Activated naive CD8-positive, alpha-beta T cell treated with anti-CD3 and anti-CD28 coated beads, Interleukin-2, amount 50 U/mL, for 24 hours (primary cell): Measurements from ENCODE around the gene CMTR1.
"Not testable (repeated sequence)": the region's sequence is repeated elsewhere in the genome, so short reads cannot be mapped to it uniquely, and the experiment has no call there.

ENCODE experiments used
- ATAC-seq: fragments of 150-1000 bp; cut with Tn5 transposase; one replicate; pipeline ENCODE4 v1.10.0; 2021
- DNase-seq: peaks from one replicate; pipeline ENCODE4 v3.0.0; 2021
- H3K27ac Mint-ChIP-seq: one replicate; pipeline ENCODE4 v1.8.0; 2021; ENCODE audit warnings: mild to moderate bottlenecking, mixed read lengths
- H3K27me3 Mint-ChIP-seq: one replicate; pipeline ENCODE4 v1.8.0; 2021; ENCODE audit warnings: mixed read lengths
- H3K36me3 Mint-ChIP-seq: one replicate; pipeline ENCODE4 v1.8.0; 2021; ENCODE audit warnings: low read depth, mixed read lengths
- H3K4me1 Mint-ChIP-seq: one replicate; pipeline ENCODE4 v1.8.0; 2021; ENCODE audit warnings: mixed read lengths
- H3K4me3 Mint-ChIP-seq: one replicate; pipeline ENCODE4 v1.8.0; 2021; ENCODE audit warnings: mild to moderate bottlenecking, moderate library complexity, mixed read lengths
- H3K9me3 Mint-ChIP-seq: one replicate; pipeline ENCODE4 v1.8.0; 2021; ENCODE audit warnings: mixed read lengths

Gene CMTR1

DNA sequence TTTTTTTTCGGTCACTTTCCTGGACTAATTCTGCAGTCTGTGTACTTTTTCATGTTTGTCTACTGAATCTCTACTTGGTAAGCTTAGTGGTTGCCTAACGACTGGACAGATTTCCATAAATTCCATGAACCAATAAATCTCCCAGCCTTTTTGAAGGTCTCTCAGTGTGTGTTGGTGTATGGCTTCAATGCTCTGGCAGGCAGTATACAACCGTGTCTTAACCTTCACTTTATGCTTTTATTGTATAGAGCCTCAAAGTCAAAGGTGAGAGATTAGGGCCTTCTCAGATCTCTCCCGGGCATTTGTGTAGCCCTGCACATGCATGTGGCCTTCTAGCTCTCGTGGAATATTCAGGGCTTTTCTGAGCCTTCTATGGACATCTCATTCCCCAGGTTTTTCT is 14.3 kb upstream of the CMTR1 start:
- ATAC-seq (no peak), DNase-seq (no peak)
- Mint-ChIP-seq H3K27me3 (no peaks in the 10 kb centered on the region), H3K36me3 (no peaks in the 10 kb centered on the region), H3K4me3 (no peak overlapping the region), H3K9me3 (no peaks in the 10 kb centered on the region), H3K27ac (no peak overlapping the region), H3K4me1 (no peaks in the 10 kb centered on the region)

DNA sequence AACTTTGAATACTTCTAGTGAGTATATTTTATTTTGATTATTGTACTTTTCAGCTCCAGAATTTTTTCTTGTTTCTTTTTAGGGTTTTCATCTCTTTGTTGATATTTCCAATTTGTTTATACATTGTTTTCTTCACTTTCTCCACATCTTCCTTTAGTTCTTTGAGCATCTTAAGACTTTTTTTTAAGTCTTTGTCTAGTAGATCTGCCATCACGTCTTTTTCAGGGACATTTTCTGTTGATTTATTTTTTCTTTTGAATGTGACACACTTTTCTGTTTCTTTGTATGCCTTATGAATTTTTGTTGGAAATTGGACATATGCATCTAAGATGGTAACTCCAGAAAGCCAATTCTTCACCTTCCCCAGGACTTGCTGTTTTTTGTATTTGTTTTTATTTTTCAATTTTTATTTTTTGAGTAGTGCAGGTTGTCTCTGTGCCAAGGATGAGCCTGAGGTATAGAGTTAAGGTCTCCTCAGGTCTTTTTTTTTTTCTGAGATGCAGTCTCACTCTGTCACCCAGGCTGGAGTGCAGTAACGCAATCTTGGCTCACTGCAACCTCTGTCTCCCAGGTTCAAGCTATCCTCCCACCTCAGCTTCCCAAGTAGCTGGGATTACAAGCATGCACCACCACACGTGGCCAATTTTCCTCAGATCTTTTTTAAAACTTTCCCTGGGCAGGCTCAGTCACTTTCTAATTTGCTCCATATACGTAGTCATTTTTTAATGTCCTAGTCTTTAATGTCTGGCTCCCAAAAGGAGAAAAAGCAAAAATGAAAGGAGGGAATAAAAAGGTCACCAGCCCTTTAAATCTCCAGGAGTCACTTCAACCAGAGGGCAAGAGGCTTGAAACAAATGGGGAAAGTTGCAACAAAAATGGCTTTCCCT is 6.7 kb upstream of the CMTR1 start:
- Mint-ChIP-seq H3K9me3 (no peaks in the 10 kb centered on the region), H3K36me3 (no peaks in the 10 kb centered on the region), H3K27me3 (peaks cover 6% of the 10 kb centered on the region), H3K4me3 (no peak overlapping the region), H3K27ac (no peak overlapping the region), H3K4me1 (no peaks in the 10 kb centered on the region)
- no peak for ATAC-seq
- no peak for DNase-seq

DNA sequence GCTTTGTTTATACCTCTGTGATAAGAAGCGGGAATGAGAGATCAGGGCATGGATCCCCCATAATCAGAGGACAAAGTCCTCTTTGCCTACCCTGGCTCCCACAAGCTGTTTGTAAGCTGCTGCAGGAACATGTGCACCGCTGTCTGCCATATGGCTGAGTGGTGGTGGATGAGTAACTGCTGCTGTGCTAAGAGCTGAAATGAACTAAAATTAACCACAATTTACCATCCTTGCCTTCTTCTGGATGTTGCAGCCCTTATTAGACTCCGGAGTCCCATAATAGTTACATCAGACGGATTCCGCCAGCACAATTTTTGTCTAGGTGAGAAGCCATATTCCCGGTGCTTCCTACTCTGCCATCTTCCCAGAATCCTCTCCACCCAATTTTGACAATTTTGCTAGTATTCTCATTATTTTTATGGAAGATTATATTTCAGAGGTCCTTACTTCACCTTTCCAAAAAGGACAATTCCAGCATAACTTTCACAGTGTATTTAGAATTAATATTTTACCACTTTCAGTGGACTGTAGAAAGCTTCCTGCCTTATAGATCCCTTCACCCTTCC is 6.0 kb upstream of the CMTR1 start:
- DNase-seq = no peak
- no peak overlapping the region for H3K4me3 Mint-ChIP-seq
- peaks cover 1% of the 10 kb centered on the region for H3K4me1 Mint-ChIP-seq
- peaks cover 6% of the 10 kb centered on the region for H3K27me3 Mint-ChIP-seq
- no peak overlapping the region for H3K27ac Mint-ChIP-seq
- no peaks in the 10 kb centered on the region for H3K9me3 Mint-ChIP-seq
- no peaks in the 10 kb centered on the region for H3K36me3 Mint-ChIP-seq
- no peak for ATAC-seq

DNA sequence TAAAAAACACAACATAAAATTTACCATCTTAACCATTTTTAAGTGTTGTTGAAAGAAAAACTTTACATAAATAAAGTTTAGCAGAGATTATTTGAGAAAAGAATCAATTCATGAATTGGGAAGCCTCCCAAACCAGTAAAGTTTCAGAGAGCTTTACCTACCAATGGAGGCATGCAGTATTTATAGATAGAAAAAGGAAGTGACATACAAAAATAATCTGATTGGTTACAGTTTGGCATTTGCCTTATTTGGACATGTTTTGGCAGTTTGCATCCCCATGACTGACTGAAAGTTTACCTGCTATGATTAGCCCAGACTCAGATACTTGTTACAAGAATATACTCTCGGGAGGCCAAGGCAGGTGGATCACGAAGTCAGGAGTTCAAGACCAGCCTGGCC is 3.7 kb upstream of the CMTR1 start:
- Mint-ChIP-seq H3K4me1 (peaks cover 15% of the 10 kb centered on the region), H3K9me3 (no peaks in the 10 kb centered on the region), H3K27me3 (peaks cover 6% of the 10 kb centered on the region), H3K4me3 (no peak overlapping the region), H3K27ac (no peak overlapping the region), H3K36me3 (no peaks in the 10 kb centered on the region)
- no peak for ATAC-seq
- no peak for DNase-seq

DNA sequence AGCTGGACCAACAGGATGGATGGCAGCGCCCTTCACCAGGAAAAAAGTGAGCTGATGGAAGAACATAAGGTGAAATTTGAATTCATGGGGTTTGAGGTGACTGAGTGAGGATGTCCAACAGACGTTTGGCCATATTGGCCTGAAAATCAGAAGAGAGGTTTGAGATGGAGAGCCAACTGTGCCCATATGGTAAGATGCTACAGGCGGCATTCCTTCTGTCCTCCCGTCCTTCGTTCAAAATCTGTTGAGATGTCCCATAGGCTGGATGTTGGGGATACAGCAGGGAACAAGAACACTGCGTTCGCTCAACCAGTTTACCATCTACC is 468 bp upstream of the CMTR1 start:
- ATAC-seq (no peak), DNase-seq (peak; percentile 6)
- peaks cover 42% of the 10 kb centered on the region for H3K4me1 Mint-ChIP-seq
- H3K36me3 Mint-ChIP-seq = peaks cover 9% of the 10 kb centered on the region
- H3K4me3 Mint-ChIP-seq = peak overlapping the region; percentile 92
- H3K27ac Mint-ChIP-seq = peak overlapping the region; percentile 93
- no peaks in the 10 kb centered on the region for H3K9me3 Mint-ChIP-seq
- H3K27me3 Mint-ChIP-seq = peaks cover 4% of the 10 kb centered on the region

DNA sequence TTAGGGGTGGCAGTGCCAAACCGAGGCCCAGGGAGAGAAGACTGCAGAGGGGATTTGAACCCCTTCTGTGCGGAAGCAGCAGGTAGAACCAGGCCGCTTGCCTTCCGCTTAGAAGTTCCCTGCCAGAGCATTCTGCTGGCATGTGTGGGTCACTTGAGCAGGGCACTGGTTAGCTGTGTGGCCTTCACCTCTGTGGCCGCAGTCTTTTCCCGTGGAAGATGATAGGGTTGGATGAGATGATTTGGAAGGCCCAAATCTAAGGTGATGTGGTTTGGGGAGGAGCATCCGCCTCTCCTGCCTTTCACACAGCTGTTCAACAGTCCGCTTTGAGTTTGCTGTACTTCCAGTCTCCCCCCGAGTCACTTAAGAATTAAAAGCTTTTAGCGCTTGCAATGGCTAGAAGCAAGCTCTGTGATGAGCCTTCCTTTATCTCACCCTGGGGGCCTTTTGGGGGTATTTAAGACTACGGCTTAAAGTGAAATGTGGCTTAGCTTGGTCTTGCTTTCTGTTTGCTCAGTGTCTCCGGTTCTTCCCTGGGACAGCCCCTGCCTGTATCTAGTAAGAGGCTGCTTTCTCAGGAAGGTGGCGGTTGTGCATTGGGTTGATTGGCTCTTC is 743 bp downstream of the CMTR1 start:
- Mint-ChIP-seq H3K36me3 (peaks cover 13% of the 10 kb centered on the region), H3K9me3 (no peaks in the 10 kb centered on the region), H3K27me3 (peaks cover 2% of the 10 kb centered on the region), H3K4me1 (peaks cover 47% of the 10 kb centered on the region), H3K4me3 (peak overlapping the region; percentile 92), H3K27ac (peak overlapping the region; percentile 93)
- DNase-seq = peak; percentile 49
- peak; percentile 61 for ATAC-seq

DNA sequence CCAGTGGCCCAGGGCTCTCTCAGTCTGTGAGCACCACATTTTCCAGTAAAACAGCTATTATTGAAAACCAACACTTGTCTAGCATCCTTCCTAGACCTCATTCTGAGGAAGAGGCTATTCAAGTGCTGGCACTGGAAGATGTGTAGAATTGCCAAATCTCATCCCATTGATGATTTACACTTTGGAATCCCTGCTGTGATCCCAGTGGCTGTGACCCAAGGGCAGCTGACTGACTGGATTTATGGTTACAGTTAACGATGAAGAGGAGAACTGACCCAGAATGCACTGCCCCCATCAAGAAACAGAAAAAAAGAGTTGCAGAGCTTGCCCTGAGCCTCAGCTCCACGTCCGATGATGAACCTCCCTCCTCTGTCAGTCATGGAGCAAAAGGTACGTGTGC is 2.4 kb downstream of the CMTR1 start:
- no peak for ATAC-seq

DNA sequence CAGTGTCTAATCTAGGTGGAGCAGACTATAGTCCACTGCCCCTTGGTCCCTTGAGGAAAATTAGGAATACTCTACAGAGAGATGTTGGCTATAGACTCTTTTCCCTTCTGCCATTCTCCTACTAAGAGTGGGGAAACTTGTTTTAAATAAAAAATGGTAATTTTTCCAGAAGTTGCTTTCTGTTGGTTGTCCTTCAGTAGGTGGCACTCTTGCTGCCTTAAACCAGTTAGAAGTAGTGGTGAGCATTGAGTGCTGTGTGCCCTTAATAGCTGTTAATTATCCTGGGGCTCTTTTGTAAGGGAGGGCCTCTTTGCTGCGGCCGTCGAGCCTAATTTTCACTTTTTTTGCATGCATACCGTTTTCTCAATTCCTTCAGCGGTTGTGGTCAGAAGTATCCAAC is 2.8 kb downstream of the CMTR1 start:
- DNase-seq = no peak
- Mint-ChIP-seq H3K9me3 (no peaks in the 10 kb centered on the region), H3K27me3 (no peaks in the 10 kb centered on the region), H3K27ac (peak overlapping the region; percentile 48), H3K4me1 (peaks cover 47% of the 10 kb centered on the region), H3K4me3 (no peak overlapping the region), H3K36me3 (peaks cover 15% of the 10 kb centered on the region)
- no peak for ATAC-seq

More for the DNA sequence above, 2.4 kb downstream of the CMTR1 start:
- Mint-ChIP-seq H3K27ac (peak overlapping the region; percentile 48), H3K4me3 (no peak overlapping the region), H3K36me3 (peaks cover 15% of the 10 kb centered on the region), H3K4me1 (peaks cover 47% of the 10 kb centered on the region), H3K27me3 (no peaks in the 10 kb centered on the region), H3K9me3 (no peaks in the 10 kb centered on the region)
- no peak for DNase-seq

DNA sequence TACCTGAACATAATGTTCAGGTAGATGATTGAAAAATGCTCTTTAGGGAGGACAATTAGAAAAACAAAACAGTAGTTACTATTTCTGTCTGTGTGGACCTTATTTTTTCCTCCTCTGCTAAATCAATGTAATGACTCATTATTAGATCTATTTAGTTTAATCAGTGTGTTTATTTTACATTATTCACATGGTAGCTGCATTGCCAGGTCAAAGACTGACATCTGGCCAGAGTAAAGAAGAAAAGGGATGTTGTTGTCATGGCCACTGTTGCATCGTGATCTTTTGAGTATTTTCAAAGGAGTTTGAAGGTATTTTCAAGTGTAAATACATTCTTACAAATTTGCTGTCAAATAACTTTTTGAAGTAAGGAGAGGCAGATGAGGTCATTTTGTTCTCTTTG is 5.9 kb downstream of the CMTR1 start:
- H3K27me3 Mint-ChIP-seq = no peaks in the 10 kb centered on the region
- ATAC-seq = no peak
- peaks cover 57% of the 10 kb centered on the region for H3K4me1 Mint-ChIP-seq
- DNase-seq = no peak
- peaks cover 19% of the 10 kb centered on the region for H3K36me3 Mint-ChIP-seq
- H3K4me3 Mint-ChIP-seq = no peak overlapping the region
- H3K27ac Mint-ChIP-seq = no peak overlapping the region
- no peaks in the 10 kb centered on the region for H3K9me3 Mint-ChIP-seq

DNA sequence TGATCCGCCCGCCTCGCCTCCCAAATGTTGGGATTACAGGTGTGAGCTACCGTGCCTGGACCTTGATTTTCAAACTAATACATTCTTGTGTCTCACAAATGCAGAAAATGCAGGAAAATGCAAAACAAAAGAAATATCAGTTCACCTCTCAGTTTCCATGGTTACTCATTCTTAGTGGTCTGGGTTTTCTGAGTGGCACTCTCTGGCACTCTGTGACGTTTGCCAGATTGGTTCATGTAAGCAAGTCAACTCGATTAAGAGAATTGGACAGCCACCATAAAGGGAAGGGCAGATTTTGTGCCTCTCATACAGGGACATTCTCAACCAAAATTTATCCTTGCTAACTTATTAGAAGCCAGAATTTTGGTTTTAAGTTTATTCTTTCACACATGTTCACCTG is 8.6 kb downstream of the CMTR1 start:
- Mint-ChIP-seq H3K4me3 (no peak overlapping the region), H3K36me3 (peaks cover 37% of the 10 kb centered on the region), H3K4me1 (peaks cover 32% of the 10 kb centered on the region), H3K9me3 (no peaks in the 10 kb centered on the region), H3K27ac (peak overlapping the region; percentile 26), H3K27me3 (no peaks in the 10 kb centered on the region)
- ATAC-seq = no peak
- DNase-seq = no peak

DNA sequence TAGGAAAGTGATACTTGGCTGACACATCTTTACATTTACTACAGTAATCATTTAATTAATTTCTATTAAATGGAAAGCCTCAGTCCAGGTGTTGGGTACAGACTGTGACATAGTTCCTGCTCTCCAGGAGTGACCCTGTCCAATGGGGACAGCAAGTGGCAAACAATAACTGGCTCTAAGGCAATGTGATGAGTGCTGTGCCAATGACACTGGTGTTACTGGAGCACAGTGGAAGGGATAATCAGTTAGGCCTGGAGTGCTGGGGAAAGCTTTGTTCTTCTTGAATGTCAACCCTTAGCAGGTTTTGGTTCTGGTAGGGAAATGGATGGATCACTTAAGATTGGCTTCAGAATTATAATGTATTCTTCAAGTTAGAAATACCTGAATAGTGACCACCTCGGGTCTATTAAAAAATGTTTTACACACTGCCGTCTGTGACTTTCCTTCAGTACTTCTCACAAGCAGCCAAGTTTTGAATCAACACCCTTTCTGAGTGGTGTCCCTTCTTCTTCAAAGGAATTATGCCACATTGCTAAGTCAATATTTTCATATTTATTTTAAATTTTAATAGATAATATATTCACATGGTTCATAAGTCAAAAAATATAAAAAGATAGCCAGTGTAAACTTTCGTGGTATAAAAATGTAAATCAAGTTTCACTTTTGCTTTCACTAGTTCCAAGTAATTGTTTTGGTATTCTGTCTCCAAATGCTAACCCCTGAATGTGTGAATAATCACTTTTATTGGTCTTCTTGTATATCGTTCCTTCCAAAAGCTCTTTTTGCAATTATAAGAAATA is 9.6 kb downstream of the CMTR1 start:
- Mint-ChIP-seq H3K4me3 (peak overlapping the region; percentile 72), H3K9me3 (no peaks in the 10 kb centered on the region), H3K27me3 (no peaks in the 10 kb centered on the region), H3K36me3 (peaks cover 38% of the 10 kb centered on the region), H3K27ac (peak overlapping the region; percentile 73), H3K4me1 (peaks cover 25% of the 10 kb centered on the region)
- DNase-seq (no peak), ATAC-seq (no peak)

DNA sequence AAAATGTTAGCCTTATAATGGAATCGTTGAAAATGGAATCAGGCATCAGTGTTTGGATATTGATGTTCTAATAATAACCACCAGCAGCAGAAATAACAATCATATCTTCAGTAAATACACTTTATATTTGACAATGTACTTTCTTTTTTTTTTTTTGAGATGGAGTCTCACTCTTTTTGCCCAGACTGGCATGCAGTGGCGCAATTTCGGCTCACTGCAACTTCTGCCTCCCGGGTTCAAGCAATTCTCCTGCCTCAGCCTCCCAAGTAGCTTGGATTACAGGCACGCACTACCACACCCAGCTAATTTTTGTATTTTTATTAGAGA is 10.2 kb downstream of the CMTR1 start:
- peaks cover 34% of the 10 kb centered on the region for H3K36me3 Mint-ChIP-seq

DNA sequence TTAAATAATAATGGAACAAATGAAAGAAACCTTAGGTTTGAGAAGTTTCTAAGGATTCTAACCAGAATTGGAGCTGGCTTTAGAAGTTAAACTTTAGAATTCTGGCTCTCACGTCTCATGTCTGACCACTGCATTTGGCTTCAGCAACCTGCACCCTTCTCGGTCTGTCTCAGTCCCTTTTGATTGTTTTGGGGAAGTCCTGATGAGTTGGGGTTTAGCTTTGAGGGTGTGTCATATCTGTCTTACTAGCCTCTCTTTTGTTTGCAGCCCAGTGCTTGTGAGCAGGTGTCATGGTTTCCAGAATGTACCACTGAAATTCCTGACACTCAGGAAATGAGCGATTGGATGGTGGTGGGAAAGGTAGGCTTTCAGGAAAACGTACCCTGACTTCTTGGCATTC is 17.0 kb downstream of the CMTR1 start:
- Mint-ChIP-seq H3K4me1 (peaks cover 15% of the 10 kb centered on the region), H3K27ac (peak overlapping the region; percentile 6), H3K9me3 (no peaks in the 10 kb centered on the region), H3K36me3 (peaks cover 57% of the 10 kb centered on the region), H3K27me3 (no peaks in the 10 kb centered on the region), H3K4me3 (no peak overlapping the region)
- ATAC-seq = no peak
- no peak for DNase-seq

More for the DNA sequence above, 10.2 kb downstream of the CMTR1 start:
- ATAC-seq, H3K27me3 Mint-ChIP-seq, H3K9me3 Mint-ChIP-seq, DNase-seq: not testable (repeated sequence)
- Mint-ChIP-seq H3K4me3 (peak overlapping the region; percentile 72), H3K27ac (peak overlapping the region; percentile 73), H3K4me1 (peaks cover 22% of the 10 kb centered on the region)

DNA sequence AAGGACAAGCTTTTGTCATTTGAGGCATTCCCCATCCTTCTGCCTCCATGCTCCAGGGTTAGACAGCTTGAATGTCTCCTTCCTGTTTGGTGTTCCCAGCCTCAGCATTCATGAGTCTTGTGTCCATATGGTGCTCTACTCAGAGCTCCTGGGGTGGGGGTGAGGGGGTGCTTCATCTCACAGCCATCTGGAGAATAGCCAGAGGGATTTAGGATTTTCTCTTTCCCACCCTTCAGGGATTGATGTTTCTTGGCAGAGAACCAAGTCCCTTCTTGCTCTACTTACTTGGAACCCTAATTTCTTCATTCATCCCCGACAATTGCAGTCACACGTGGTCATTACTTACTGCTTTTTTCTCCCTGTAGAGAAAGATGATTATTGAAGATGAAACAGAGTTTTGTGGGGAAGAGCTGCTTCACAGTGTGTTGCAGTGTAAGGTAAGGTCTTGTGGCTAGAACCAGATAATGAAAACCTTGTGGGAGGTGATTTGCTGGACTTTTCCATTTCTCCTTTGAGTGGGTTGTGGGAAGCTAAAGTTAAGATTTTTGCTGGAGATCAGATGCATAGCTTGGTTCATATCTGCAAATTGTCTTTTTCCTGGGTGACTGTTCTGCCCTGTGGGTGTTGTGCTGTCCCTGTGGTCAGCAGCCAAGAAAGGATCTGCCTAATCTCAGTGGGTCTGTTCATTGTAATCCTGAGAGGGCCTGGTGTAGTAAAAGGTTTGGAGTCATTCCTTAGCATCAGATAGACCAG is 18.6 kb downstream of the CMTR1 start:
- no peaks in the 10 kb centered on the region for H3K9me3 Mint-ChIP-seq
- H3K27me3 Mint-ChIP-seq = no peaks in the 10 kb centered on the region
- H3K27ac Mint-ChIP-seq = peak overlapping the region; percentile 59
- no peak overlapping the region for H3K4me3 Mint-ChIP-seq
- DNase-seq (no peak), ATAC-seq (no peak)
- H3K4me1 Mint-ChIP-seq = peaks cover 15% of the 10 kb centered on the region
- peaks cover 56% of the 10 kb centered on the region for H3K36me3 Mint-ChIP-seq
